Panc1 (cell line): ENCODE results near the gene C8A. TPM values are rescaled to one million over a fixed set of nuclear protein-coding genes. Genes with fewer than 3 reads are reported as not detected.

ENCODE experiments used
- ATAC-seq: fragments of 200-7000 bp; cut with Tn5 transposase; 2 replicates; pipeline ENCODE4 v1.9.1; 2020; ENCODE audit warnings: mild to moderate bottlenecking, moderate library complexity
- BruUV-seq: library from RNA; stranded (reverse); fragments of 400-500 nt; replicated peaks from 2 replicates; lab custom pipeline; 2021; lab: Mats Ljungman, UMichigan
- CTCF ChIA-PET: fragments of 300-600 bp; sonication (Branson Sonifier 250); formaldehyde crosslinking; loops from one replicate; lab custom pipeline; 2022; ENCODE audit warnings: antibody characterized with exemption; lab: Charles Lee
- POLR2A ChIA-PET: fragments of 300-600 bp; sonication (Branson Sonifier 250); formaldehyde crosslinking; loops from one replicate; lab custom pipeline; 2022; ENCODE audit warnings: antibody characterized with exemption; lab: Charles Lee
- DNase-seq: peaks from one replicate; pipeline ENCODE4 v3.0.0-alpha.2; 2010; ENCODE audit warnings: low read depth, low spot score
- H3K27ac ChIP-seq: 2 replicates; pipeline ENCODE4 v1.5.1; 2011; ENCODE audit warnings: mild to moderate bottlenecking, low read length, inconsistent platforms
- H3K27me3 ChIP-seq: fragments of 200-500 bp; sonication (Bioruptor generic); 2 replicates; pipeline ENCODE4 v1.6.0; 2014; ENCODE audit warnings: low read length, inconsistent platforms; ENCODE audit not compliant: control insufficient read depth, insufficient read depth
- H3K36me3 ChIP-seq: fragments of 200-500 bp; sonication (Bioruptor generic); 2 replicates; pipeline ENCODE4 v1.5.1; 2014; ENCODE audit warnings: inconsistent platforms, mild to moderate bottlenecking, low read length, moderate library complexity; ENCODE audit not compliant: control insufficient read depth, insufficient read depth
- H3K4me1 ChIP-seq: 2 replicates; pipeline ENCODE4 v1.5.1; 2011; ENCODE audit warnings: inconsistent platforms, mild to moderate bottlenecking, low read length, moderate library complexity; ENCODE audit not compliant: control insufficient read depth, insufficient read depth
- H3K4me3 ChIP-seq, 2 experiments: 2 replicates each; pipeline ENCODE4 v1.5.1; 2011 to 2012; ENCODE audit warnings: low read depth in 2 of 2, low read length in 2 of 2, mild to moderate bottlenecking in 2 of 2, inconsistent platforms in 1 of 2, moderate library complexity in 1 of 2
- H3K9me3 ChIP-seq: fragments of 200-500 bp; sonication (Bioruptor generic); 2 replicates; pipeline ENCODE4 v1.5.1; 2014; ENCODE audit warnings: low read depth, mild to moderate bottlenecking, inconsistent platforms, low read length, moderate library complexity; ENCODE audit not compliant: control insufficient read depth, insufficient read depth
- POLR2AphosphoS5 ChIP-seq: IDR thresholded peaks from 2 replicates; pipeline ENCODE4 v1.6.1; 2012; ENCODE audit warnings: mild to moderate bottlenecking, low read depth, low read length, moderate library complexity
- REST ChIP-seq, 2 experiments: IDR thresholded peaks; 2 replicates each; pipeline ENCODE4 v1.6.1; 2011 to 2012; ENCODE audit warnings: low read depth in 2 of 2, control low read depth in 1 of 2, low read length in 1 of 2, mild to moderate bottlenecking in 1 of 2, moderate library complexity in 1 of 2; ENCODE audit not compliant: insufficient read depth in 1 of 2
- SIN3A ChIP-seq: IDR thresholded peaks from 2 replicates; pipeline ENCODE4 v1.6.1; 2012; ENCODE audit warnings: low read depth, mild to moderate bottlenecking, low read length, moderate library complexity, borderline replicate concordance; ENCODE audit not compliant: insufficient read depth
- TCF7L2 ChIP-seq: IDR thresholded peaks from 2 replicates; pipeline ENCODE4 v1.6.1; 2011; ENCODE audit warnings: mild to moderate bottlenecking, low read depth, low read length, inconsistent platforms
- in situ Hi-C: cut with HindIII; loops from 2 replicates; pipeline ENCODE4 v1.10.0; 2016; ENCODE audit warnings: low sequenced_read_pairs, low pct_unique_long_range_greater_than_20kb
- intact Hi-C: fragments of 100-400 bp; cut with micrococcal nuclease; formaldehyde crosslinking; loops from one replicate; pipeline ENCODE4 v1.10.0; 2022; ENCODE audit not compliant: unreplicated experiment
- total RNA-seq: library from RNA; stranded (reverse); gene quantifications from one replicate; pipeline ENCODE4 v1.2.1, GENCODE V29; 2021; ENCODE audit not compliant: unreplicated experiment
- TF ChIP-seq, protein P1 (sequence below): fragments of 450-650 bp; IDR thresholded peaks from 2 replicates; pipeline ENCODE4 v1.5.1; 2017; ENCODE audit warnings: mild to moderate bottlenecking

Gene C8A
- total RNA-seq, 1 experiment from 2014 or later = not detected

DNA sequence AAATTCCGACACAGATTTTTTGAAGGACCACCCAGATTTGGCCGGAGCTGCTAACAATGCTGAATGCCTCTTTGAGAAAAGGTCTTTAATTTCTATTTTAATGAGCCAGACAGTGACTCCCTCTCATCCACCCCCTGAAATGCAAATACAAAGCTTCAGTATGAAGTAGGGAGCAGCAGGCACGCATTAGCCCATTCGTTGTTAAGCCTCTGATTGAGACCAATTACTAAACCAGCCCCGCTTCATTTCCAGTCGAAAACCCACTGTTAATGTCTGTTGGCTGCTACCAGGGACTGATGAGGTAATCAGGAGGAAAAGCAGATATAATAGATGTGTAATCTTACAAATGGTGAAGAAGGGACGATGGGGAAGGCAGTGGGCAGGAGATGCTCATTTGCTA lies 4.8 kb upstream of the C8A start:
- Histone ChIP-seq H3K9me3 (no peaks in the 10 kb centered on the region), H3K36me3 (no peaks in the 10 kb centered on the region), H3K4me3 (no peak overlapping the region), H3K27ac (no peak overlapping the region), H3K27me3 (0 out of 2 replicates have a peak, but pooled peaks cover 2% of the 10 kb centered on the region), H3K4me1 (no peaks in the 10 kb centered on the region)
- DNase-seq (no peak), ATAC-seq (no peak)
- TF ChIP-seq, protein P1, sequence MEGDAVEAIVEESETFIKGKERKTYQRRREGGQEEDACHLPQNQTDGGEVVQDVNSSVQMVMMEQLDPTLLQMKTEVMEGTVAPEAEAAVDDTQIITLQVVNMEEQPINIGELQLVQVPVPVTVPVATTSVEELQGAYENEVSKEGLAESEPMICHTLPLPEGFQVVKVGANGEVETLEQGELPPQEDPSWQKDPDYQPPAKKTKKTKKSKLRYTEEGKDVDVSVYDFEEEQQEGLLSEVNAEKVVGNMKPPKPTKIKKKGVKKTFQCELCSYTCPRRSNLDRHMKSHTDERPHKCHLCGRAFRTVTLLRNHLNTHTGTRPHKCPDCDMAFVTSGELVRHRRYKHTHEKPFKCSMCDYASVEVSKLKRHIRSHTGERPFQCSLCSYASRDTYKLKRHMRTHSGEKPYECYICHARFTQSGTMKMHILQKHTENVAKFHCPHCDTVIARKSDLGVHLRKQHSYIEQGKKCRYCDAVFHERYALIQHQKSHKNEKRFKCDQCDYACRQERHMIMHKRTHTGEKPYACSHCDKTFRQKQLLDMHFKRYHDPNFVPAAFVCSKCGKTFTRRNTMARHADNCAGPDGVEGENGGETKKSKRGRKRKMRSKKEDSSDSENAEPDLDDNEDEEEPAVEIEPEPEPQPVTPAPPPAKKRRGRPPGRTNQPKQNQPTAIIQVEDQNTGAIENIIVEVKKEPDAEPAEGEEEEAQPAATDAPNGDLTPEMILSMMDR = no peak
- TF ChIP-seq POLR2AphosphoS5 (no peak), SIN3A (no peak), TCF7L2 (no peak), REST (IDR thresholded peaks at IDR 0.05; ENCODE audit: insufficient read depth in 1 of 2, low read depth in 2 of 2, low read length in 1 of 2) (no peak)
- BruUV-seq = no TSS peak
- POLR2A ChIA-PET = no interaction called here
- intact Hi-C loops (no loop called here), in situ Hi-C loops (no loop called here)
- CTCF ChIA-PET = no interaction called here

DNA sequence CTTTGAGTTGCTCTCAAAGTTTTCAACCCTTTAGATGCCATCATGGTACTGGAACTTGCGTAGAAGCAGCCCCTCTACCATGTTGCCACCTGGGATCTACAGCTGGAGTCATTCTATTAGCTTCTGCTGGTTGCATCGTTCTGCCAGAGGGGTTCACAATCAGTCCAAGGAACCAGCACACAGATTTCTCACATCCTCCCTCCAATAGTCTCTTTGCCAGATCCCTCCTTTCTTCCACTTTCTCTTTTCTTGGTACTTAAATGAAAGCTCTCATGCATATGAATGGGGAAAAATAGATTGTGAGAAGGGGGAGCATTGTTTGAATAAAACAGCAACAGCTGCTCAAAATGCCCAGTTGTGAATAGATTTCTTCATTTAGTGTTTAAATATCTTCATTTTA lies 4.2 kb upstream of the C8A start:
- CTCF ChIA-PET = no interaction called here
- intact Hi-C loops (no loop called here), in situ Hi-C loops (no loop called here)
- H3K36me3 ChIP-seq = no peaks in the 10 kb centered on the region
- H3K27ac ChIP-seq = no peak overlapping the region
- H3K4me3 ChIP-seq = no peak overlapping the region
- no TSS peak for BruUV-seq
- TF ChIP-seq TCF7L2 (no peak), POLR2AphosphoS5 (no peak), SIN3A (no peak), REST (IDR thresholded peaks at IDR 0.05; ENCODE audit: insufficient read depth in 1 of 2, low read depth in 2 of 2, low read length in 1 of 2) (no peak)
- TF ChIP-seq, protein P1 = no peak
- H3K4me1 ChIP-seq = no peaks in the 10 kb centered on the region
- POLR2A ChIA-PET = no interaction called here
- DNase-seq (no peak), ATAC-seq (no peak)
- 0 out of 2 replicates have a peak, but pooled peaks cover 2% of the 10 kb centered on the region for H3K27me3 ChIP-seq
- no peaks in the 10 kb centered on the region for H3K9me3 ChIP-seq
